Left lobe of liver (tissue), 2 donors: ENCODE data around the gene ACOX1. TPM values are rescaled to one million over a fixed set of nuclear protein-coding genes. Genes with fewer than 3 reads are reported as not detected.

Experiments used
- ATAC-seq: fragments of 200-7000 bp; cut with Tn5 transposase; one replicate; pipeline ENCODE4 v1.9.1; 2020; ENCODE audit warnings: mild to moderate bottlenecking, moderate library complexity
- DNase-seq: peaks from one replicate; pipeline ENCODE4 v3.0.0-alpha.2; 2020; ENCODE audit warnings: low spot score
- total RNA-seq: library from RNA; stranded (reverse); gene quantifications from one replicate; pipeline ENCODE4 v1.2.1, GENCODE V29; 2021
- donor health status: DM: no; HTN: no; CAD: no; lungs with moderate emphysema.
- donor health status: DM: no; HTN: yes; CAD: no.

ACOX1 gene
- total RNA-seq, 1 donor from 2014 or later, result 199 TPM

DNA sequence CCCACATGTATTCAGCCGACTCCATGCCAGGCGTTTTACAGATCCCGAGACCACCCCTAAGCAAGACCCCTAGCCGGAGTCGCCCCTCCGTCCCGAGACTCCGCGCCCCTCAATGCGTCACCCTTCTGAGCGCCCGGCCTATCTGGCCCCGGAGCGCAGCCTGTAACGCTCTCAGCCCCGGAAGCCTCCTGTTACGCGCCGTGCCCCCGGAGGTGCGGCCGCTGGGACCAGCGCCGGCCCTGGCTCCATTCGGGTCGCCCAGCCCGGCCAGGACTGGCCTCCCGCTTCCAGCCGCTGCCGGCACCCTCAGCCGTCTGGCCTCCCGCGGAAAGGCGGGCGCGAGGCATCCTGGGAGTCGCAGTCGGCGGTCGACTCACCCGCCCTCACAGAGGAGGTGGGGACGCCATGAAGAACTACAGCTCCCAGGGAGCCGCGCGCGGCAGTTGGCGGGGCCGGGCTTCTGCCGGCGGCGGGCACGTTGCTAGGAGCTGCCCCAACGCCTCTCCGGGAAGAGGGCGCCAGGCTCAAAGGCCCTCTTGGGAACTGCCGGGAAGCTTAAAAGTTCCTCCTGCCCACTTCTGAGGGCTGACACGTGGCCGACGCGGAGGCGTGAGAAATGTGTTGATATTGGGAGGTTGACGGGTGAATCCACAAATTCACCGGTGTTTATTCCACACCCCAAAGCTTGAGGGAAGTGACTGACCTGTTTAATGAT, 38.1 kb downstream of the ACOX1 start, which contains the start of gene FBF1:
TSS of gene FBF1 (minus strand) at position 316 of the 715 bp plus-strand sequence. CDS start 2,893 bp downstream, outside the sequence.
- ATAC-seq (peak; percentile 97), DNase-seq (peak; percentile 98)

DNA sequence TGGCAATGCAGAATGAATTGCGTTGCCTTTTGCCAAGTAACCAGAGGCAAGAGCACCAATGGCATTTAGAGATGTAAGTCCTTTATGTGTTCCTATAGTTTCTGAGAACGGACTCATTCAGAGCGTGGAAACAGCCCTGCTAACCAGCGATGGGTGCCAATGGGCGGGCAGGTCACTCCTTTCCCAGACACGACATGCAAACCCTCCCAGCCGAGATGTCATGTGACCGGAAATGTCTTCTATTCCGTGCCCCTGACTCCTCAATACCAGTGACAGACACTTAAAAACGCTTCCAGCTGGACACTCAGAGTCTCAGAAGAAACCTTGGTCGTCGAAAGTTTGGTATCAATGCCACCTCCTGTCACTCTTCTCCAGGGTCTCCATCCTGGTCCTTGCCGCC, 41.3 kb downstream of the ACOX1 start:
- ATAC-seq (no peak), DNase-seq (no peak)

DNA sequence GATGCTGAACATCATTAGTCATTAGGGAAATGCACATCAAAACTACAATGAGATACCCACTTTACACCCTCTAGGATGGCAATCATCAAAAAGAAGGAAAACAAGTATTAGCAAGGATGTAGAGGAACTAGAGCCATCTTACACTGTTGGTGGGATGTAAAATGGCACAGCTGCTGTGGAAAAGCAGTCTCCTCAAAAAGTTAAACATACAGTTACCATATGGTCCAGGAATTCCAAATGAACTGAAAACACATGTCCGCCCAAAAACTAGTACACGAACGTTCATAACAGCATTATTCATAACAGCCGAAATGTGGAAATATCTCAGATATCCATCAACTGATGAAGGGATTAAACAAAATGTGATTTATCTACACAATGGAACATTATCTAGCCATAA, 45.2 kb downstream of the ACOX1 start:
- ATAC-seq (no peak), DNase-seq (no peak)

DNA sequence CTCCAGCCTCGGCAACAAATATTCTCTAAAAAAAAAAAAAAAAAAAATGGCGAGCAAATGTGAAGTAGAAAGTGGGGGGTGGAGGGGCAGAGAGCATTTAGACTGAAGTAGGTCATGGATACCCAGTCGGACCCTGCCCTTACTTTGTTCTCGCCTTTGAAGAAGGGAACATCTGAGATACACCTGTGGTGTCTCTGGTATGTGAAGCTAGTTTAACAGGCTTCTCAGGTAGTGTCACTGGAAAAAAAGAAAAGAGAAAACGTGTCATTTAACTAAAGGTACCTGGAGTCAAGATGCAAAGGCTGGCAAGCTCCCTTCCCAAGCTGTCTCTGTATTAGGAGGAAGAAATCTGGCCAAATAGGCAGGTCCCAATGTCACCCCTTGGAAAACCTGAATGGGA, 46.1 kb downstream of the ACOX1 start:
- ATAC-seq (no peak), DNase-seq (no peak)

DNA sequence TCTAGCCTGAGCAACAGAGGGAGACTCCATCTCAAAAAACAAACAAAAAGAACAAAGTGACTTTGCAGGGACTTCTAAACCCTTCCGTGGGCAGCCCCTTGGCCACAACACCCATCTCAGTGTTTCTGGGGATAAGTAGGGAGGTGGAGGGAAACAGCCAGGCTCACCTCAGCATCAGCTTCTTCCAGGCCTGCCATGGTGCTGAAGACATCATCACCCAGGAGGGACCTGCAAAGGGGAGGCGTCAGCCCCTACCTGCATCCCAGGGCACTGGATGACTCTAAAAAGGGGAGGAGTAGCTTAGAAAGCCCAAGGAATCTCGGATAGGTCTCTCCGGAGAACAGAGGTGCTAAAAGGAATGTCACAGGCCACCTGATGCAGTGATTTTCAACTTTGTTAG, 47.9 kb downstream of the ACOX1 start:
- DNase-seq, result no peak

DNA sequence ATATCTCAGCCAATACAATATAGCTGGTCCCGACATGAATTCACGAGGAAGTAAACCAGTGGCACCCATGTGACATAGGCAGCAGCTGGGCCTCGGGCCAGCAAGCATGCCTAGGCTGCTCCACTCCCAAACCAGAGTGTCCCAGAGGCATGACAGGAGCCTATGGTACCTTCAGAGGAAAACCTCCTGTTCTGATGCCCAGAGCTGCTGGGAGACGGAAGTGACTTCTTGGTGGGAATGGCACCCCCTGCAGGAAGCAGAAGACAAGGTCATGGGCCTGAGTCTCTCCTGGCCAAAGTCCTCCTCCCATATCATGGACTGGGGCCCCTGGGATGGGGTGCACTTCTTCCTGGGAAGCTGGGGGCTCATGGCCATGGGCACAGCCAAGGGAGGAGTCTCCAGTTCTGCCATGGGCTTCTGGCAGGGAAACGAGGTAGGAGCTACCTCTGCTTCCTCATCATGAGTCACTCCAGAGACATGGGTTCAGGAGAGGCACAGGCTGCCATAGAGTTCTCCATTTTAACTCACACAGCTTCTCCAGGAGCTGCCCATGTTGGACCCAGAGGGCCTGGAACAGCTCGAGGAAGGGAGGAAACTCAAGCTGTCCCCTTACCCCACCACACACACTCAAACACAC, 51.6 kb downstream of the ACOX1 start:
- no peak for DNase-seq
- ATAC-seq, result peak; percentile 38

More for the DNA sequence above, 47.9 kb downstream of the ACOX1 start:
- ATAC-seq, result no peak

DNA sequence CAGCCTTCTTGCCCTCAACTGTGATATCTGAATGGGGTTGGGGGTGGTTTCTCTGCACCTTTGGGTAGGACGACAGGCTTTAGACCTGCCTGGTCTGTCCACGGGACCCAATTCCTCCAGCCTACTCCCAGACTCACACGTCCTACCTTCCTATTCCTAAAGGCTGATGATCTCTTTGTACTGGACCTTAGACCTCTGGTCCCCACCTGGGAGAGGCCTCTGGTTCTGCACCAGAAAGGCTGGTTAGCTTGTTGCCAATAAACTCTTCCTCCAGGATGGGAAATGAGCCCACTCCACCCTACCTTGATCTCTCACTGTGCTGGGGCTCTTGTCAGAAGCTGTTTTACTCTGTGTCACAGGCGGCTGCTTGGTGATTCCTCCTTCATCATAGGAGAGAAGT, 52.5 kb downstream of the ACOX1 start:
- DNase-seq (no peak), ATAC-seq (no peak)

DNA sequence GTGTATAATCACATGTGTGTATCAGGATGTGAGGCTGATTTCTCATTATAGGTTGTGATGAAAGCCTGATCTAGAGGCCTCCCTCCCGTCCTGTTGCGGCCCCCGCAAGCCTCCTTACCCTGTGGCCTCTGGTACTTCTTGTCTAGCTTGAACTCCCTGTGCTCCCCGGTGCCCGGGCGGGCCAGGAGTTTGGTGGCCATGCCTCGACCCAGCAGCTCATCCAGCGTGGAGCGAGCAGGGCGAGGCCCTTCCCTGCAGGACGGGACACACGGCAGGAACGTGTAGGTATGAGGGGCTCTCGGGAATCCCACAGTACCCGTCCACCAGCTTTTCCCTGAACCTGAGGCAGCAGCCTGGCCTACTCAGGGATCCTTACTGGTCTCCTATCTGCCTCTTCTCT, 53.1 kb downstream of the ACOX1 start:
- no peak for DNase-seq
- no peak for ATAC-seq

DNA sequence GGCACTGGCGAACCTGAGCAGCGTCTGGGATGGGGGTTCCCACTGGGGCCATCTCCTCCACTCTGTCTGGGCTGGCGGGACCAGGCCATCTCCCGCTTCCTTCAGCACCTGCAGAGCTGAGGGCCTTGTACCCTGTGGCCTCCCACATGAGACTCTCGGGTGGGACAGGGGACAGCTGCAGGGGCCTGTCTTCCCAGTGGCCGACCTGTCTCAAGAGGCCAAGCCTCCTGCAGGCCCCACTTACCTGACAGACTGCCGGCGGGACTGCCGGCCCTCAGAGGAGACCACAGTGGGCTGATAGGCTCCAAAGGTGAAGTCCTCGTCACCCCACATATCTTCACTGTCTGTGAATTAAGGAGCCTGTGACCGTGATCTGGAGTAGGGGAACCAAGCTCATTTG, 53.9 kb downstream of the ACOX1 start:
- ATAC-seq (no peak), DNase-seq (no peak)

DNA sequence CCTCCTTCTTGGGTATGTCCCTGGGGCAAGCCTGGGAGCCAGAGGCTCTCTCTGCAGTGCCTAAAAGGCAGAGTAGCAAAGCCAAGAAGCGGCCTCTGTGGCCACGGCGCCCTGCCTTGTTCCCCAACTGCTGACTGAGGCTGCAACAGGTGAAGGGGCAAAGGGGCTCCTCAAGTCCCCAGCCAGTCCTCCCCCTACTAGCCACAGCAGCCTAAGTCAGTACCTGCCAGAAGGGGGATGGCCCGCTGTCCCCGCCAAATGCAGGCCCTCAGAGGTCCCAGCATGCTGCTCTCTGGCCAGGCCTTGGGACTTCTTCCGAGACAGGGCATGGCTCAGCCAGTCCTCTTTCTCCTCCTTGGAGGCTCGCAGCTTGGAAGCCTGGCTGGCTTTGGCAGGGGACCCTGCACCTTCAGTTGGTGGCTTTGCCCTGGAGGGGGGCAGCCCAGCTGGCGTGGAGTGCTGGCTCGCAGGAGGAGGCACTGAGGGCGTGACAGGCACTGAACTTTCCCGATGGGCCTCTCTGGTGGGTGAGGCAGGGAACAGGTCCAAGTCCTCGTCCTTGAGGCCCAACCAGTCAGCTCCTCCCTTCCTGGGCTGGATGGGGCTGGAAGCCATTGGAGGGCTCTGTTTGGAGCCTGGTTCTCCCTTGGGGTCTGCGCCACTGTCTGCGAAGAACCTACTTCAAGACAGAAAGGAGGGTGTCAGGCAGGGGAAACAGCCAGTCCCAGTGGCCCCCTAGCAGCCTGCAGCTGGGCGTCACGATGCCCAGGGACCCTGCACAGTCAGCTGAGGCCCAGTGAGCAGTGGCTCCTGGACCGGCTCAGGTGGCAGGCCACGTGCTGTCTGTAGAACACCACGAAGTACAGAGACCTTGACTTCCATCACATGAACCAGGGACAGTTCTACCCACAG, 55.7 kb downstream of the ACOX1 start:
- no peak for DNase-seq

DNA sequence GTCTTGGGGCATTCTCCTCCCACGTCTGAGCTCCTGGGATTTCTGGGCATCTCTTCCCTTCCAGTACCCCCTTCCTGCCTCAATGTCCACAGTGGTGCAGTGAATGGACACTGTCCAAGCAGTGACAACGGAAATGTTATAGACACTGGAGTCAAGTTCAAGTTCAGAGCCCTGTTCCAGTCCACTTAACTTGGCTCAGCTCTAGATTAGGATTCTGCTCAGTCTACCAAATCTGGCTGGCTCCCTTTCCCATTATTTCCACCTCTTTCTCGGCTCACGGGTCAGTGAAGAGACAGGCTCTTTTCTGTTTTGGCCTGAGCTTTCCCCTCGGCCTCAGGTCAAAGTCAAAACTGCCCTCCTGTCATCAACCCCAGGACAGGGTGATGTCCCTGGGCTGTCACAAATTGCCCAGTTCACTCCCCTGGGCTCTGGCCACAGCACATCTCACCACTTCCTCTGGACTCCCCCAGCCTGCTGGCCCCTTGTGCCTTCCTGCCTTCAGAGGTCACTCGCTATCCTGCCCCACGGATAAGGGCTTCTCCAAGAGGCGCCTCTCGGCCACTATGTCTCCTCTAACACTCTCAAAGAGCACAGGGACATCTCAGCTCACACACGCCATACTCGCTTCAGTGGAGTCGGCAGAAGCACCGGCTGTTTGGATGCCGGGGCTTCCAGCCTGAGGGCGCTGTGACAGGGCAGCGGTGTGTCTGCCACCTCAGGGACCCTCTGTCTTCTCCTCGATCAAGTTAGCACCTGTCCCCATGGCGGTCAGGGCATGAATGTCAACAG, 56.6 kb downstream of the ACOX1 start:
- DNase-seq, result peak; percentile 66
- ATAC-seq, result peak; percentile 89

More for the DNA sequence above, 55.7 kb downstream of the ACOX1 start:
- no peak for ATAC-seq

DNA sequence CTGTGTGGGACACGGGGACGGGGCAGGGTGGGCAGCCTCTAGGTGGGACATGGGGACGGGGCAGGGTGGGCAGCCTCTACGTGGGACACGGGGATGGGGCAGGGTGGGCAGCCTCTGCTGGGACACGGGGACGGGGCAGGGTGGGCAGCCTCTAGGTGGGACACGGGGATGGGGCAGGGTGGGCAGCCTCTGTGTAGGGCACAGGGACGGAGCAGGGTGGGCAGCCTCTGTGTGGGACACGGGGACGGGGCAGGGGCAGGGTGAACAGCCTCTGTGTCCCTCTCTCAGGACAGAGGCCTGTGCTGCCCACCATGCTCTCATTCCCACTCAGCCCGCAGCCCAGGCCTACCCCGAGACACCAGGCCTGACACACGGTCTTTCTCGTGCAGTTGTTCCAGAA, 57.4 kb downstream of the ACOX1 start:
- DNase-seq, result no peak
- ATAC-seq, result no peak

DNA sequence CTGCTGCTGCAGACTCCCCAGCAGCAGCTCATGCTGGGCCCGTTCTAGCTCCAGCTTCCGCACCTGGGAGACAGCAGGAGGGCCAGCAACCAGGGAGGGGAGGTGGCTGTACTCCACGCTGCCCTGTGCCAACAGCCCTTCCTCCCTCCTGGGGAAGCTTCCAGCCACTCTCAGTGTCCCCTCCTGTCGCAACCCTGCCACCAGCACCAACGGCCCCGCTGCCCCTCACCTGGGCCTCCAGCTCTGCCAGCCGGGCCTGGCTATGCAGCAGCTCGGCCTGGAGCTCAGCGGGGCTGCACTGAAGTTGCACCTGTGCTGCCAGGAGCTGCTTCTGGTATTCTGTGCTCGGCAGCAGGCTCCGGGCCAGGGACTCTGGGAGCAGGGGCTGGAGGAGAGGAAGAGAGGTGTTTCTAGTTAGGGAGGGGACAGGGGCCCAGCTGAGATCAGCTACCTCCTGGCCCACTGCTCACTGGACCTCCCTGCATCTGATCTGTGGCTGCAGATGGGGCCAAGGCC, 58.9 kb downstream of the ACOX1 start:
- DNase-seq (no peak), ATAC-seq (no peak)

DNA sequence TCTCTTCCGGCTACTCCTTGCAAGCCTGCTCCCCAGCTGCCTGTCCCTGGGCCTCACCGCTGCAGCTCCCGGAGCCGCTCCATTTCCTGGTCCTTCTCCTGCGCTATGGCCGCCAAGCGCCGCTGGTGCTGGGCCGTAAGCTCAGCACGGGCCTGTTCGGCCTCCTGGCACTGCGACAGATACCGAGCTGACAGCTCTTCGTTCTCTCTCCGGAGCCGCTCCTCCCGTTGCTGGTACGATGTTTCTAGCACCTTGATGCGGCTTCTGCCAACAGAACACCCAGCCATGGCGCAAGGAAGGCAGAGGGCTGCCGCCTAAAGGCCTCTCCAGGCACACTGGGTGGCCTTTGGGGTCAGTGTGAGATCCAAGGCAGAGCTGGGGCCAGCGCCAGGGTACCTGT, 59.4 kb downstream of the ACOX1 start:
- no peak for DNase-seq

DNA sequence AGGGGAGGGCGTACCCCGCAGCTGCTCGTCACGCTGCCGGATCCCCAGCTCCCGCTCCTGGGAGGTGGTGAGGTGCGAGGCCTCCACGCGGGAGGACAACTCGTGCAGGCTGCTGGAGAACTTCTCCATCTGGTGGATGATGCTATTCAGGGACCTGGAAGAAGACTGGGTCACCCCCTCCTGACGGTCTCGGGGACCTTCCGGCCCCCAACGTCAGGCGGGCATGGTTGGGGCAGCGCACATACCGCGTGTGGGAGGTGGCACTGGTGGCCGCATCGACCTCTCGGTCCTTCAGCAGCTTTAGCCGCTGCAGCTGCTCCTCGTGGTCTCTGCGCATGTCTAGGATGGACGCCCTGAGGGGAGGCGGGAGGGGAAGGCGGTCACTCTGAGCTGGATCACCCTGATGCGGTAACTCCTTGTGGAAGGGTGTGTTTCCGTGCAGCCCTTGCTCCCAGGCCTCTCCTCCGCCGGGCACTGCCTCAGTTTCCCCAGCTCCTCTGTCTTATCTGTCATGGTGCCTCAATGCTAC, 61.0 kb downstream of the ACOX1 start:
- DNase-seq (no peak), ATAC-seq (no peak)

More for the DNA sequence above, 59.4 kb downstream of the ACOX1 start:
- ATAC-seq, result no peak

DNA sequence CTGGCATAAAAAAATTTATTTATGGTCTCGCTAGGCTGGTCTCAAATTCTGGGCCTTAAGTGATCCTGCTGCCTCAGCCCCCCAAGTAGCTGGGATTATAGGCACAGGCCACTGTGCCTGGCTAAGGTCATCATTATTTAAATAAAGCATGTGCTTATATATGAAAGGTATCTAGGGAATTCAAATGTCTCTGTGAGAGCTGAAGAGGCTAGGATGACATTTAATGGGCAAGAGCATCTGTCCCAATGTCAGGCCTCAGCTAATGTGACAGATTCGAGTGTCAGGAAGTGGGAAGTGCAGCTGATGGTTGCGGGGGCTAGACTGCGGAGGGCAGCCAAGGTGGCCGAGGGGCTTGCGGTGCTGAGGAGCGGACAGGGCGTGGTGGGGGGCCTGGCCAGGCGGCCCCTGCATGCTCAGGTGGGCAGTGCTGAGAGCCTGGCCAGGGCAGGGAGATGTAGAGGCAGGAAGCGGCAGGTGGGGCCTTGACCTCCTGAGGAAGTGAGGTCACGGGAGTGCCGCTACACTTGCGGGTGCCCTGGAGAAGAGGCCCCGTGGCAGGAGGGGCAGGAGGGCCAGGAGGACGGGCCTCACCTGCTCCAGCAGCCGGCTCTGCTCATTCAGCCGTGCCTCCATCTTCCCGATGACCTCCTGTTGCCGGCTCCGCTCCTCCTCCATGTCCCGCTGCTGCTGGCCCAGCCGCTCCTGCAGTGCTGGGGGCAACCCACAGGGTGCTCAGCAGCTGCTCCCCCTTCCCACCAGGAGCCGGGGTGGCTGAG, 61.6 kb downstream of the ACOX1 start:
- DNase-seq (no peak), ATAC-seq (no peak)

DNA sequence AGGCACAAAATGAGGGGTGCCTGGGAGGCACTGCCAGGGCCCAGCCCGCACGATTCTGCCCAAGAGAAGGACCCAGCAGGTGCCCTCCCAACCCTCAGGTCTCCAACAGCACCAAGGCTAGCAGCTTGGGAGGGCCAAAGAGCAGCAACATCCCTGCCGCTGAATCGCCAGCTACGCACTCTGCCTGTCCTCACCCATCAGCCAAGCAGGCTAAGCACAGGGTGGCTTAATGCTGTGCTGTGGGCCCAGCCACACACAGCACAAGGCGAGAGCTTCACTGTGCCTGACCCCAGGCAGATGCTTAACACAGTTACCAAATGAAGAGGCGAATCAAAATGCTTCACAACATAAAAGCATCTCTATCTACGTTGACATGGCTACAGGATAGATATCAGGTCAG, 63.7 kb downstream of the ACOX1 start:
- DNase-seq, result no peak
- no peak for ATAC-seq

DNA sequence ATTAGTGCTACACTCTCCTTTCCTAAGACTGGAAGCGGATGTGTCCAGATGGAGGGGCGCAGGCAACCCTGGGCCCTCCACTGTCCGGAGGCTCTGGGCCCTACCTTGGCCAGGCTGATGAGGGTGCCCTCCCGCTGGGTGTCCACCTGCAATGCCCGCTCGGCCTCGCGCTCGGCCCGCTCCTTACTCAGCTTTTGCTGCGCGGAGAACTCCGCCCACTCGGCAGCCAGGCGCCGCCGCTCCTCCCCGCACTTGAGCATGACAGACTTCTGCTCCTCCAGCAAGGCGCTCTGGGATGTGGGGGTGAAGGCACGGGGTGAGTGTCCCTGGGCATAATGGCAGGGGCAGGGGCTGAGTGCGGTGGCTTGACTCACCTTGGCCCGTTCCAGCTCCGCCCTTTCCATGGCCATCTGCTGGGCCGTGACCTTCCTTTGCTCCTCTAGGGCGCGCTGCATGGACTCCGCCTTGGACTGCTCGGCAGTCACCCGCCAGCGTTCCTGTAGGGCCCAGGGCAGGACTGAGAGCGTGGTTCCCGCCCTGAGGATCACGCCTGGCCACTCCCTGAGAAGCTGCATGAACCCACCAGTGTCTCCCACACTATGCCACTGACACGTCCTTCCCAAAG, 64.2 kb downstream of the ACOX1 start:
- ATAC-seq (no peak), DNase-seq (no peak)
